Natural killer cell (primary cell): ENCODE measurements around the gene FAM53B. TPM values are rescaled to one million over a fixed set of nuclear protein-coding genes. Genes with fewer than 3 reads are reported as not detected.

Experiments
- ATAC-seq, 3 donors: fragments of 150-1000 bp in 2 of 3; fragments of 200-7000 bp in 1 of 3; cut with Tn5 transposase; 1 replicate in 1 of 3; 2 replicates in 2 of 3; pipeline ENCODE4 v1.10.0; 2021; ENCODE audit warnings: mild to moderate bottlenecking in 2 of 3, moderate library complexity in 2 of 3
- DNase-seq, 2 donors: peaks; one replicate each; pipeline versions ENCODE4 v3.0.0 to v3.0.0-alpha.2; 2013 to 2021; ENCODE audit warnings: mixed read lengths in 1 of 2
- H3K27ac ChIP-seq: one replicate; pipeline ENCODE4 v1.5.1; 2013; ENCODE audit warnings: mild to moderate bottlenecking, low read length
- H3K27me3 ChIP-seq: one replicate; pipeline ENCODE4 v1.6.1; 2013; ENCODE audit warnings: low read length; ENCODE audit not compliant: control insufficient read depth, insufficient read depth
- H3K36me3 ChIP-seq: one replicate; pipeline ENCODE4 v1.6.1; 2013; ENCODE audit warnings: low read length; ENCODE audit not compliant: control insufficient read depth, insufficient read depth
- H3K4me1 ChIP-seq: one replicate; pipeline ENCODE4 v1.6.1; 2013; ENCODE audit warnings: low read length; ENCODE audit not compliant: control insufficient read depth, insufficient read depth
- H3K4me3 ChIP-seq: one replicate; pipeline ENCODE4 v1.5.1; 2013; ENCODE audit warnings: low read length
- H3K9me3 ChIP-seq: one replicate; pipeline ENCODE4 v1.6.1; 2013; ENCODE audit warnings: low read length; ENCODE audit not compliant: control insufficient read depth, insufficient read depth
- H3K27ac Mint-ChIP-seq, 2 donors: one replicate each; pipeline ENCODE4 v1.8.0; 2022; ENCODE audit warnings: mild to moderate bottlenecking in 2 of 2, mixed read lengths in 2 of 2, moderate library complexity in 1 of 2
- H3K27me3 Mint-ChIP-seq, 2 donors: one replicate each; pipeline ENCODE4 v1.8.0; 2022; ENCODE audit warnings: low read depth in 2 of 2, mixed read lengths in 2 of 2
- H3K36me3 Mint-ChIP-seq: one replicate; pipeline ENCODE4 v1.8.0; 2022; ENCODE audit warnings: mixed read lengths
- H3K4me1 Mint-ChIP-seq, 2 donors: one replicate each; pipeline ENCODE4 v1.8.0; 2022; ENCODE audit warnings: mixed read lengths in 2 of 2
- H3K4me3 Mint-ChIP-seq: one replicate; pipeline ENCODE4 v1.8.0; 2022; ENCODE audit warnings: mild to moderate bottlenecking, moderate library complexity, mixed read lengths
- H3K9me3 Mint-ChIP-seq, 2 donors: one replicate each; pipeline ENCODE4 v1.8.0; 2022; ENCODE audit warnings: mixed read lengths in 2 of 2
- CTCF ChIP-seq: fragments of 200-600 bp; IDR thresholded peaks from one replicate; pipeline ENCODE4 v1.8.0; 2022; ENCODE audit warnings: antibody characterized with exemption
- WGBS: methylation state at CpG from one replicate; pipeline ENCODE4 v1.1.7; 2013; ENCODE audit warnings: missing lambda C conversion rate; ENCODE audit not compliant: insufficient coverage; 5-methylcytosine and 5-hydroxymethylcytosine counted together
- intact Hi-C: fragments of 100-400 bp; cut with micrococcal nuclease; formaldehyde crosslinking; loops from one replicate; pipeline ENCODE4 v1.14.2; 2022
- total RNA-seq, 4 donors: library from RNA; stranded (reverse); fragments of 120-200 nt in 1 of 4; gene quantifications; one replicate each; pipeline versions ENCODE4 v1.2.3 to v1.2.4, GENCODE V29; 2013 to 2022

FAM53B gene
- total RNA-seq, 3 donors from 2014 or later (not counting 1 experiment from before 2014, with no cell fraction given), result 77.4 to 172 (median 121) TPM

GRCh38 chr10:124709861-124710260 lies 34.3 kb downstream of the FAM53B start:
- intact Hi-C loops, result no loop called here
- Histone ChIP-seq H3K4me1 (peaks cover 81% of the 10 kb centered on the region), H3K9me3 (no peaks in the 10 kb centered on the region), H3K4me3 (no peak overlapping the region), H3K27ac (peak overlapping the region; percentile 51), H3K27me3 (no peaks in the 10 kb centered on the region), H3K36me3 (peaks cover 17% of the 10 kb centered on the region)
- WGBS, result 85% methylated on average over 10 of the region's 10 CpGs
- Mint-ChIP-seq H3K9me3 (no peaks in the 10 kb centered on the region), H3K4me3 (no peak overlapping the region), H3K27me3 (no peaks in the 10 kb centered on the region), H3K36me3 (no peaks in the 10 kb centered on the region), H3K27ac (peak overlapping the region; percentile 89 to 95), H3K4me1 (peaks cover 78 to 84% of the 10 kb centered on the region in 2 donors)
- no peak for DNase-seq
- TF ChIP-seq CTCF, result no peak
- ATAC-seq, result no peak

GRCh38 chr10:124708922-124709520 lies 35.2 kb downstream of the FAM53B start:
- peak in 1 of 2 donors; percentile 50 for DNase-seq
- Histone ChIP-seq H3K4me1 (peaks cover 87% of the 10 kb centered on the region), H3K27ac (peak overlapping the region; percentile 51), H3K9me3 (no peaks in the 10 kb centered on the region), H3K36me3 (peaks cover 26% of the 10 kb centered on the region), H3K4me3 (no peak overlapping the region), H3K27me3 (no peaks in the 10 kb centered on the region)
- Mint-ChIP-seq H3K36me3 (no peaks in the 10 kb centered on the region), H3K27ac (peak overlapping the region; percentile 89 to 95), H3K27me3 (no peaks in the 10 kb centered on the region), H3K9me3 (no peaks in the 10 kb centered on the region), H3K4me3 (peak overlapping the region; percentile 17), H3K4me1 (peaks cover 82 to 86% of the 10 kb centered on the region in 2 donors)
- intact Hi-C loops, result loop anchor here (1.0 kb wide), 1 partner anchor 9 kb away; no protein-coding TSS in a partner anchor
- 87% methylated on average over 10 of the region's 11 CpGs for WGBS
- TF ChIP-seq CTCF, result no peak
- peak in 1 of 3 donors; percentile 32 for ATAC-seq

GRCh38 chr10:124708246-124708779 lies 35.9 kb downstream of the FAM53B start:
- no peak for TF ChIP-seq CTCF
- H3K4me3 Mint-ChIP-seq, result peak overlapping the region; percentile 74
- ATAC-seq (peak in 1 of 3 donors; percentile 22), DNase-seq (no peak)
- Histone ChIP-seq H3K4me1 (peaks cover 87% of the 10 kb centered on the region), H3K27me3 (no peaks in the 10 kb centered on the region), H3K4me3 (no peak overlapping the region), H3K9me3 (no peaks in the 10 kb centered on the region), H3K27ac (peak overlapping the region; percentile 51), H3K36me3 (peaks cover 33% of the 10 kb centered on the region)
- no peaks in the 10 kb centered on the region for H3K9me3 Mint-ChIP-seq
- H3K27me3 Mint-ChIP-seq, result no peaks in the 10 kb centered on the region
- peak overlapping the region; percentile 89 to 95 for H3K27ac Mint-ChIP-seq
- H3K36me3 Mint-ChIP-seq, result no peaks in the 10 kb centered on the region
- WGBS, result 60% methylated on average over 9 of the region's 9 CpGs
- peaks cover 82 to 86% of the 10 kb centered on the region in 2 donors for H3K4me1 Mint-ChIP-seq
- intact Hi-C loops, result loop anchor here (1.0 kb wide), 1 partner anchor 10 kb away; no protein-coding TSS in a partner anchor
